Endothelial cell of umbilical vein (primary cell): ENCODE measurements around the gene DCAF6. TPM values are rescaled to one million over a fixed set of nuclear protein-coding genes. Genes with fewer than 3 reads are reported as not detected.

Source experiments
- BruUV-seq: library from RNA; stranded (reverse); fragments of 400-500 nt; replicated peaks from 2 replicates; lab custom pipeline; 2021; lab: Mats Ljungman, UMichigan
- CTCF ChIA-PET: fragments of 300-600, 350-600 bp; sonication (Branson Sonifier 250); formaldehyde crosslinking; loops from one replicate; lab custom pipeline; 2021; ENCODE audit warnings: antibody characterized with exemption, inconsistent platforms; lab: Charles Lee
- POLR2A ChIA-PET: fragments of 300-600, 350-600 bp; sonication (Branson Sonifier 250); formaldehyde crosslinking; loops from one replicate; lab custom pipeline; 2021; ENCODE audit warnings: antibody characterized with exemption, inconsistent platforms; lab: Charles Lee
- DNase-seq: peaks from one replicate; pipeline ENCODE4 v3.0.0-alpha.2; 2011; ENCODE audit warnings: low read depth, low spot score
- FAIRE-seq: peaks from 2 replicates; lab custom pipeline; 2011; peaks lifted over from hg19 to GRCh38; lab: Jason Lieb, UNC
- H2AFZ ChIP-seq: 2 replicates; pipeline ENCODE4 v1.6.0; 2012; ENCODE audit warnings: low read depth, low read length, control low read depth, inconsistent platforms
- H3K27ac ChIP-seq: 2 replicates; pipeline ENCODE4 v1.5.1; 2011; ENCODE audit warnings: low read depth, mild to moderate bottlenecking, control low read depth, low read length, moderate library complexity; ENCODE audit not compliant: insufficient read depth
- H3K27me3 ChIP-seq, 2 experiments: 2 replicates each; pipeline versions ENCODE4 v1.6.0 to v1.6.1; 2011; ENCODE audit warnings: low read length in 2 of 2, mixed read lengths in 1 of 2; ENCODE audit not compliant: control insufficient read depth in 2 of 2, insufficient read depth in 2 of 2
- H3K36me3 ChIP-seq, 2 experiments: 2 replicates in 1 of 2; 3 replicates in 1 of 2; pipeline ENCODE4 v1.5.1; 2011; ENCODE audit warnings: low read length in 2 of 2, mild to moderate bottlenecking in 1 of 2, moderate library complexity in 1 of 2; ENCODE audit not compliant: control insufficient read depth in 2 of 2, insufficient read depth in 2 of 2; ENCODE audit errors: extremely low read depth in 1 of 2
- H3K4me1 ChIP-seq: 3 replicates; pipeline ENCODE4 v1.5.1; 2011; ENCODE audit warnings: mild to moderate bottlenecking, low read length; ENCODE audit not compliant: control insufficient read depth, insufficient read depth; ENCODE audit errors: extremely low read depth
- H3K4me2 ChIP-seq: 2 replicates; pipeline ENCODE4 v1.6.1; 2011; ENCODE audit warnings: low read length, control low read depth, mixed read lengths; ENCODE audit not compliant: insufficient read depth
- H3K4me3 ChIP-seq, 3 experiments: fragments of 200-600 bp in 1 of 3; sonication (generic), shearing (Covaris generic) in 1 of 3; replicated peaks in 1 of 3; 2 replicates each; pipeline ENCODE4 v1.5.1; 2011 to 2016; ENCODE audit warnings: control low read depth in 3 of 3, low read length in 3 of 3, mild to moderate bottlenecking in 2 of 3, inconsistent platforms in 1 of 3, low read depth in 1 of 3, moderate library complexity in 1 of 3; ENCODE audit not compliant: insufficient read depth in 1 of 3
- H3K79me2 ChIP-seq: 2 replicates; pipeline ENCODE4 v1.6.0; 2012; ENCODE audit warnings: low read length, inconsistent platforms; ENCODE audit not compliant: control insufficient read depth, insufficient read depth
- H3K9ac ChIP-seq: replicated peaks from 2 replicates; pipeline ENCODE3; 2011; ENCODE audit warnings: low read length, control low read depth; ENCODE audit not compliant: insufficient read depth; ENCODE audit errors: extremely low read depth
- H3K9me1 ChIP-seq: replicated peaks from 3 replicates; pipeline ENCODE4 v1.6.0; 2011; ENCODE audit warnings: mild to moderate bottlenecking, low read length; ENCODE audit not compliant: control insufficient read depth, insufficient read depth; ENCODE audit errors: extremely low read depth
- H3K9me3 ChIP-seq: replicated peaks from 2 replicates; pipeline ENCODE4 v1.5.1; 2012; ENCODE audit warnings: low read length, inconsistent platforms; ENCODE audit not compliant: control insufficient read depth, insufficient read depth
- H4K20me1 ChIP-seq: replicated peaks from 2 replicates; pipeline ENCODE3; 2011; ENCODE audit warnings: mild to moderate bottlenecking, low read length; ENCODE audit not compliant: control insufficient read depth, insufficient read depth; ENCODE audit errors: extremely low read depth
- CTCF ChIP-seq, 2 donors: IDR thresholded peaks; 1 replicate in 1 of 2; 2 replicates in 1 of 2; pipeline ENCODE4 v1.5.1; 2011; ENCODE audit warnings: low read length in 2 of 2, mild to moderate bottlenecking in 2 of 2, moderate library complexity in 2 of 2, control low read depth in 1 of 2, inconsistent platforms in 1 of 2, low read depth in 1 of 2; ENCODE audit not compliant: insufficient read depth in 1 of 2; ENCODE audit errors: extremely low read depth in 1 of 2
- EZH2 ChIP-seq: IDR thresholded peaks from 2 replicates; pipeline ENCODE4 v1.6.1; 2012; ENCODE audit warnings: borderline replicate concordance, low read depth, mild to moderate bottlenecking, moderate library complexity, low read length, inconsistent platforms; ENCODE audit not compliant: severe bottlenecking
- FOS ChIP-seq: IDR thresholded peaks from 2 replicates; pipeline ENCODE4 v1.6.1; 2011; ENCODE audit warnings: mild to moderate bottlenecking, low read length, moderate library complexity, borderline replicate concordance; ENCODE audit not compliant: insufficient read depth
- GATA2 ChIP-seq: IDR thresholded peaks from 2 replicates; pipeline ENCODE4 v1.7.0; 2011; ENCODE audit warnings: low read depth, mild to moderate bottlenecking, moderate library complexity, mixed read lengths, low read length; ENCODE audit not compliant: insufficient read length, insufficient read depth
- JUN ChIP-seq: IDR thresholded peaks from 2 replicates; pipeline ENCODE4 v1.6.1; 2011; ENCODE audit warnings: borderline replicate concordance, low read depth; ENCODE audit not compliant: insufficient read length, insufficient read depth
- MAX ChIP-seq: IDR thresholded peaks from 2 replicates; pipeline ENCODE4 v1.6.1; 2011; ENCODE audit not compliant: insufficient read depth, insufficient read length
- MYC ChIP-seq: IDR thresholded peaks from one replicate; pipeline ENCODE4 v1.6.1; 2011; ENCODE audit warnings: mild to moderate bottlenecking, low read depth, low read length
- POLR2A ChIP-seq: IDR thresholded peaks from 2 replicates; pipeline ENCODE4 v1.6.1; 2012; ENCODE audit warnings: low read depth, mild to moderate bottlenecking, control low read depth, low read length
- POLR2AphosphoS5 ChIP-seq: IDR thresholded peaks from 2 replicates; pipeline ENCODE4 v1.6.1; 2012; ENCODE audit warnings: low read depth, mild to moderate bottlenecking, control low read depth, low read length, moderate library complexity; ENCODE audit not compliant: insufficient read depth
- dilution Hi-C: fragments of 300-500 bp; cut with MboI; formaldehyde crosslinking; loops from one replicate; pipeline ENCODE4 v1.15.0; 2019; ENCODE audit warnings: low sequenced_read_pairs; ENCODE audit not compliant: extremely low pct_ligation_motif_present
- intact Hi-C: fragments of 100-400 bp; cut with micrococcal nuclease; formaldehyde crosslinking; loops from one replicate; pipeline ENCODE4 v1.10.0; 2022
- polyA plus RNA-seq, 4 experiments: library from polyadenylated mRNA; depleted of rRNA in 3 of 4; stranded (reverse) in 3 of 4; unstranded in 1 of 4; fragments of >200 nt; gene quantifications; 2 replicates each; pipeline versions ENCODE4 v1.2.1 to v1.2.3, GENCODE V29; 2011 to 2012; ENCODE audit warnings: missing spikeins in 1 of 4
- total RNA-seq: library from RNA; stranded (reverse); gene quantifications from 2 replicates; pipeline ENCODE4 v1.2.3, GENCODE V29; 2021

Gene DCAF6
- total and polyA plus RNA-seq, 2 donors (not counting 3 experiments of a cell fraction or from before 2014, with no cell fraction given): 28.6 to 39.4 TPM

DNA sequence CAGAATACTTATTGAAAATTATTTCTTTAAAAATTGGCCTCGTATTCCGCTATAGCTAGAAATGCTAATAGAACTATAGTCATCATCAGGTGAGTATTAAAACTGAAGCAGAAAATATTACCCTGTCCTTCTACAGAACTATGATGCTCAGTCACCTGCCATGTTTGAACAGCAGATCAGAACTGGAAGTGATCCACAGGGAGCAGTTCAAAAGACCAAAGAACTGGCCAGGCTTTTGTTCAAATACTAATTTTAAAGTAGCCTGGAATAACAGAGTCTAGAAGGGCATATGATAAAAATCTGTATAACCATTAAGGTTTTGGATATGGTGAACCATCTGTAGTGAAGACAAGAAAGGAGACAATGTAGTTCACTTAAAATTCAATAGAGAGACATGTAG lies 105.9 kb downstream of the DCAF6 start:
- Histone ChIP-seq H3K4me1 (no peaks in the 10 kb centered on the region), H3K9me3 (no peaks in the 10 kb centered on the region), H3K4me2 (no peak overlapping the region), H3K27me3 (no peaks in the 10 kb centered on the region), H4K20me1 (no peaks in the 10 kb centered on the region), H3K9ac (no peak overlapping the region), H2AFZ (no peak overlapping the region), H3K79me2 (no peaks in the 10 kb centered on the region), H3K36me3 (peaks cover 2 to 5% of the 10 kb centered on the region in 2 experiments), H3K4me3 (no peak overlapping the region), H3K27ac (no peak overlapping the region), H3K9me1 (peaks cover 2% of the 10 kb centered on the region)
- dilution Hi-C loops: no loop called here
- ChIA-PET CTCF (no interaction called here), POLR2A (no interaction called here)
- no TSS peak for BruUV-seq
- DNase-seq (no peak), FAIRE-seq (no peak)
- intact Hi-C loops: no loop called here
- TF ChIP-seq MAX (no peak), GATA2 (no peak), CTCF (IDR thresholded peaks at IDR 0.05; ENCODE audit: extremely low read depth in 1 of 2, insufficient read depth in 1 of 2, low read depth in 1 of 2, low read length in 2 of 2) (no peak), EZH2 (no peak), POLR2A (no peak), FOS (no peak), MYC (no peak), POLR2AphosphoS5 (no peak), JUN (no peak)
